Glomerular visceral epithelial cell (primary cell): ENCODE results near the gene HSD17B1.

Source experiments
- DNase-seq: peaks from one replicate; pipeline ENCODE4 v3.0.0-alpha.2; 2016; ENCODE audit errors: extremely low spot score

The HSD17B1 gene

DNA sequence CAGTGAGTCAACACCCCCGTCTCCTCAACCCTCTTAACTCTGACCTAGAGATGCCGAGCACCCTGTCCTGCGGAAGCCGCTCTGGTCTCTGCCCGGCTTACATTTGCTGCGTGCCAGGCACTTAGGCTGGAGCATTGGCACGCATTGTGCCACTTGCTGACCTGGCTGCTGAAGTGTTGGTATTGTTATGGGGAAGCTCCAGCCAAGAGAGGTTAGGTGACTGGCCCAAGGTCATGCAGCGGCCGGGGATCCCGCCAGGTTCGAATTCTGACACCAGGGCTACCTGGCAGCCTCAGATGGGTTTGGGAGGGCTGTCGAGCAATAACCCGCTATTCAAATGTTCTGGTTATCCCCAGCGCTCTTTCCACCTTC is 5.0 kb upstream of the HSD17B1 start:
- DNase-seq, result no peak

- DNase-seq, result no peak
These were observed 4.5 kb upstream of the HSD17B1 start for GRCh38 chr17:42548070-42548837.

DNA sequence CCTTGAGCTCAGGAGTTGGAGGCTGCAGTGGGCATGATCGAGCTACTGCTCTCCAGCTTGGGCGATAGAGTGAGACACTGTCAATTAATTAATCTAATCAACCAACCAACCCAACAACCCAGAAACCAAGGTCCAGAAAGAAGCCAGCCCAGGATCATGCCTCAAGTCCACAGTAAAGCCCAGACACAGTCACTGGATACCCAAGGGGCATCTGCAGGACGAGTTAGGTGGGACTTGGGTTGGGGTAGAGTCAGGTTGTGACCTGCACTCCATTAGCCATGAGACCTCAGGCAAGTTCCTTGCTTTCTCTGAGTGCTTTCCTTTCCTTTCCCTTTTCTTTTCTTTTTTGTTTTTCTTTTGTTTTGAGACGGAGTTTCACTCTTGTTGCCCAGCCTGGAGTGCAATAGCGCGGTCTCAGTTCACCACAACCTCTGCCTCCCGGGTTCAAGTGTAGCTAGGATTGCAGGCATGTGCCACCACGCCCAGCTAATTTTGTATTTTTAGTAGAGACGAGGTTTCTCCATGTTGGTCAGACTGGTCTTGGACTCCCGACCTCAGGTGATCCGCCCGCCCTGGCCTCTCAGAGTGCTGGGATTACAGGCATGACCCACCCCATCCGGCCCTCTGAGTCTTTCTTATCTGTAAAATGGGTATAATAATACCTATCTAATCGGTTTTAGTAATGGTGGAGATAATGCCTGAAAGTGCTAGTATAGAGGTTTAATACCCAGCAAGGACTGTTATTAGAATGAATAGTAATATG is 3.5 kb upstream of the HSD17B1 start:
- DNase-seq, result no peak

DNA sequence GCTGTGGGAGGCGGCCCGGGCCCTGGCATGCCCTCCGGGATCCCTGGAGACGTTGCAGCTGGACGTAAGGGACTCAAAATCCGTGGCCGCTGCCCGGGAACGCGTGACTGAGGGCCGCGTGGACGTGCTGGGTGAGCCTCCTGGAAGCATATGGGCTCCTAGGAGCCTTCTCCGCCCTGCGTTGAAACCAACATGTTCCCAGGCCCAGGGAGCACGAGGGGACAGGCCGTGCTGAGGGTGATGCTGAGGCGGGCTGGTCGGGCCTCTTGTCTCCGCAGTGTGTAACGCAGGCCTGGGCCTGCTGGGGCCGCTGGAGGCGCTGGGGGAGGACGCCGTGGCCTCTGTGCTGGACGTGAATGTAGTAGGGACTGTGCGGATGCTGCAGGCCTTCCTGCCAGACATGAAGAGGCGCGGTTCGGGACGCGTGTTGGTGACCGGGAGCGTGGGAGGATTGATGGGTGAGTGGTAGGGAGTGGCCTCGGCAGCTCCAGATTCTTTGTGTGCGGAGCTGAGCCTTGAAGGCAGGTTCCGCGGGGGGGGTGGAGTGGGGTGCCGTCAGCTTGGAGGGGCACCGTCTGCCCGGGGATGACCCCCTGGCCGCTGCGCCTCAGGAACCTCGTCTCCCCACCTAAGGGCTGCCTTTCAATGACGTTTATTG is 567 bp downstream of the HSD17B1 start:
- no peak for DNase-seq

- no peak for DNase-seq
These were observed 1.1 kb downstream of the HSD17B1 start for GRCh38 chr17:42553866-42554249.

DNA sequence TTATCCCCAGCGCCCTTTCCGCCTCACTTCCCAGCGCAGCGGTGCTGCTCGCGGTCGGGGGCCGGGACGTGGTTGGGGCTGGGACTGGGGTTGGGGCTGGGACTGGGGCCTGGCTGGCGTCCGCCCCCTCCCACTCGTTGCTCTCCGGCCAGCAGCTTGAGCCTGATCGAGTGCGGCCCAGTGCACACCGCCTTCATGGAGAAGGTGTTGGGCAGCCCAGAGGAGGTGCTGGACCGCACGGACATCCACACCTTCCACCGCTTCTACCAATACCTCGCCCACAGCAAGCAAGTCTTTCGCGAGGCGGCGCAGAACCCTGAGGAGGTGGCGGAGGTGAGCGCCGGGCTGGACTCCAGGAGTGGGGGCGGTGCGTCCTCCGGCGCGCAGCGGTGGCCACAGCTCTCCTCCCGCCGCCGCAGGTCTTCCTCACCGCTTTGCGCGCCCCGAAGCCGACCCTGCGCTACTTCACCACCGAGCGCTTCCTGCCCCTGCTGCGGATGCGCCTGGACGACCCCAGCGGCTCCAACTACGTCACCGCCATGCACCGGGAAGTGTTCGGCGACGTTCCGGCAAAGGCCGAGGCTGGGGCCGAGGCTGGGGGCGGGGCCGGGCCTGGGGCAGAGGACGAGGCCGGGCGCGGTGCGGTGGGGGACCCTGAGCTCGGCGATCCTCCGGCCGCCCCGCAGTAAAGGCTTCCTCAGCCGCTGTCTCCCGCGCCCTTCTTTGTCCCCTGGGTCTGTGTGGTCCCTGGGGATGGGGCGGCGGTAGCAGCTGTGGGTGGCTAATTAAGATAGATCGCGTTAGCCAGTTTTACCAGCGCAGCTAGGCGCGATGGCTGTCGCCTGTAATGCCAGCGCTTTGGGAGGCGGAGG is 1.8 kb downstream of the HSD17B1 start:
- peak; percentile 88 for DNase-seq

GRCh38 chr17:42555122-42555622 is 2.4 kb downstream of the HSD17B1 start:
- no peak for DNase-seq

GRCh38 chr17:42555961-42556617 is 3.4 kb downstream of the HSD17B1 start:
- peak; percentile 33 for DNase-seq

GRCh38 chr17:42559075-42559474 is 6.4 kb downstream of the HSD17B1 start:
- no peak for DNase-seq

DNA sequence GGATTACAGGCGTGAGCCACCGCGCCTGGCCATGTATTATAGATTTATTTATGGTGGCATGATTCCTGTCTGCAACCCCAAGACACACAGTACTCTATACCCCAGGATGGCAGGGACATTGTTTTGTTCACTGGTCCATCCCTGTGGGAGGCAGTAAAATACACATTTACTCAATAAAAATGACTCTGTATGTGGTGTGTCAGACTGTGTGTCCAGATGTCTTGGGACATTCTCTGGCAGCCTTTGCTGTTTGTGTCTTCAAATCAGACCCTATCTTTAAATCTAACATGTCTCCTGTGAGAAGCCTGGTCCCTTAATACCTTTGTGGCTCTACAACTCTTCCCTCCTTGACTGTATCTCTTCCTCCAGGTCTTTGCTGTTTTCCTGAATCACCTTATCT is 7.5 kb downstream of the HSD17B1 start:
- DNase-seq, result no peak

DNA sequence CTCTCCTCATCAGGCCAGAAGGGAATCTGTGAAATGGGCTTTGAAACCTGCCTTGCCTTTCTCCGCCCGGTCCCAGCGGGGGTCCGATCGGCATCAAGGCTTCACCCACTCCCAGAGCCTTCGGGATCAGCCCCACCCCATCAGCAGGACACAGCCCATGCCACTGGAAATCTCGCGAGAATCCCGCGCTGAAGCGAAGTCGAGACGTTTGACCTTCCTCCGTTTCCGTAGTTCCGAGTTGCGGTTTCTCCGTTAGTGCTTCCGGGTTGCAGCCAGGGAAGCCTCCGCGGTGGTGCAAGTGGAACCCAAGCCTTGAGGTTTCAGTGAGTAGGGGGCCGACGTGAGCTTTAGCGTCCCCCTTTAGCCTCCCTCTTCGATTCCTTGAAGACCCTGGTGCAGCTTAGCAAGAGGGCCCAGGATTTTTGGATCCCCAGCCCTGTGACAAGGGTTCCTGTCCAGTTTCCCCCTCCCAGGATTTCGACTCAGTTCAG is 9.2 kb downstream of the HSD17B1 start, which contains the start of gene COASY:
TSS of gene COASY (plus strand) at position 252 of the 491 bp plus-strand sequence. CDS start 475 bp downstream, outside the sequence.
- DNase-seq, result peak; percentile 96

GRCh38 chr17:42562388-42563142 is 9.8 kb downstream of the HSD17B1 start:
- peak; percentile 31 for DNase-seq

GRCh38 chr17:42563143-42563509 is 10.4 kb downstream of the HSD17B1 start:
- DNase-seq, result no peak

GRCh38 chr17:42563543-42563942 is 10.8 kb downstream of the HSD17B1 start:
- peak; percentile 36 for DNase-seq

DNA sequence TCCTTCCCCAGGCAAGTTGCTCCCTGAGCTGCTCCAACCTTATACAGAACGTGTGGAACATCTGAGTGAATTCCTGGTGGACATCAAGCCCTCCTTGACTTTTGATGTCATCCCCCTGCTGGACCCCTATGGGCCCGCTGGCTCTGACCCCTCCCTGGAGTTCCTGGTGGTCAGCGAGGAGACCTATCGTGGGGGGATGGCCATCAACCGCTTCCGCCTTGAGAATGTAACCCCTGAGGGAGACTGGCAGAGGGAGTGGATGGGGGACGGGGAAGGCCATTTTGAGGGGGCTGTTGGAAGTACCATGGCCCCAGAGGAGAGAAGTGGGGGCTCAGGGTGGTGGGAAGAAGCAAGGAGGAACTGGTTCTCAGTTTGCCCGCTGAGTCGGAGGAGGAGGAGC is 11.2 kb downstream of the HSD17B1 start:
- DNase-seq, result no peak

DNA sequence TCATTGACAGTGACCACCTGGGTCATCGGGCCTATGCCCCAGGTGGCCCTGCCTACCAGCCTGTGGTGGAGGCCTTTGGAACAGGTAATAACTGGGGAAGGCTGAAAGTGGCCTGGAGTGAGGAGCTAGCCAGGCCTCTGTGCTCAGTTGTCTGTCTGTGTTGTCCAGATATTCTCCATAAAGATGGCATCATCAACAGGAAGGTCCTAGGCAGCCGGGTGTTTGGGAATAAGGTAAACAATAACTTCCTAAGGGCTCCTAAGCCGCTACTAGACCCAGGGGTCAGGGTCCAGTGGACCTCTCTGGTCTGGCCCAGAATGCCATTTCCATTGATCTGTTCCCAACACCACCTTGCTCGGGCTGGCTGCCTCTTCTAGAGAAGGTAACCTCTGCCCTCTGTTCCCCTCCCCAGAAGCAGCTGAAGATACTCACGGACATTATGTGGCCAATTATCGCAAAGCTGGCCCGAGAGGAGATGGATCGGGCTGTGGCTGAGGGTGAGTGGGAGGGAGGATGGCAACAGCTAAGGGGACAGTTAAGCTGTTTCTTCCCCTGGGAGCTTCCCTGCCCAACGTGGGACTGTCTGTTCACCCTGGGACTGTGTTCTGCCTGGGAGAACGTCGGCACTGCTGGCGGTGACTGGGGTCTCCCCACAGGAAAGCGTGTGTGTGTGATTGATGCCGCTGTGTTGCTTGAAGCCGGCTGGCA is 12.2 kb downstream of the HSD17B1 start:
- DNase-seq, result no peak

DNA sequence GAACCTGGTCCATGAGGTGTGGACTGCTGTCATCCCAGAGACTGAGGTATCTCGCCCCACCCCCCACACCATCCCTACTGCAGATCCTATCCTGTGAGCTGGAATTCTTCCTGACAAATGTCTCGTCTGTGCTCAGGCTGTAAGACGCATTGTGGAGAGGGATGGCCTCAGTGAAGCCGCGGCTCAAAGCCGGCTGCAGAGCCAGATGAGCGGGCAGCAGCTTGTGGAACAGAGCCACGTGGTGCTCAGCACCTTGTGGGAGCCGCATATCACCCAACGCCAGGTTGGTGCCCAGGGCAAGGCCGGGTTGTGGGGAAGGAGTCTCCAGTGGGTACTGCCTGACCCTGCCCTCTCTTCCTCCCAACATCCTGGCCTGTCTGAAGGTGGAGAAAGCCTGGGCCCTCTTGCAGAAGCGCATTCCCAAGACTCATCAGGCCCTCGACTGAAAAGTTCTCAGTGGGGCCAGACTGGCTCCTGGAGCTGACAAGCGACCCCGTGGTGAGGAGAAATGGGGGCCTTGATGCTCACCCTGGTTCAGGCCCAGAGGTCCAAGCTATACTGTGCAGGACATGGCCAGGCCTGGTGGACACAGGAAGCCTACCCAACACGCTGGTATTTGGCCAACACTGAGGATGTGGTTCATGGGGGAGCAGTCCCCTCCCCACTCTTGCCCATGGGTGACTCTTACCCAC is 12.9 kb downstream of the HSD17B1 start:
- DNase-seq, result no peak

DNA sequence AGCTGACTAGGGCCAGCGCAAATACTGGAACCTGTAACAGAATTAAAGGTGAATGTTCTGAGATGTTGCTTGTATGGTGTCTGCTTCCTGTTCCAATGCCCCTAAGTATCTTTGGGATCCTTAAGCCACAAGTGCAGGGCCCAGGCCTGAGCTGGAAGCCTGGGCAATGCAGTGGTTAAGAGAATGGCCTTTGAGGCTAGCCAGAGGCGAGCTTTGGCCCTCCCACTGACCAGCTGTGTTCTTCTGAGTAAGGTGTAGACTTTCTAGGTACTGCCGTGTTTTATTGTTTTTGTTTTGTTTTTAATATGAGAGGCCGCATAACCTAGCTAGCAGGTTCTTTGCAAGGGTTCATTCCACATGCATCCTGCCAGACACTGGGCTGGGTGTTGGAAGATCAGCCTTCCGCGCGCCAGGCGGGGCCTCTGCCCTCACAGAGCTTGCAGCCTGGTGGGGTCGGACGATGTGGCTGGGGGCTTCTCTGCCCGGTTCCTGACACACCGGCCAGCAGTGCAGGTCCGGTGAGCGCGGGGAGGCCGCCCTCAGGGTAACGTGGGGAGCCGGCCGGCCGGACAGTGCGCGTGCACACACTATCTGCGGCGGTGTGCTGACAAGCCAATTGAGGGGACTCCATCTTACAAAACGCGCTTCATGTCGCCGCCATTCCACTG is 13.6 kb downstream of the HSD17B1 start:
- no peak for DNase-seq
